Colon (tissue), 2 donors: ENCODE measurements around the gene KBTBD12.

Source experiments
- FAIRE-seq: peaks from 2 replicates; lab custom pipeline; 2012; peaks lifted over from hg19 to GRCh38; lab: Jason Lieb, UNC
- donor health status: control.
- donor health status: control.

KBTBD12 gene

GRCh38 chr3:127985655-127986225, 70.7 kb downstream of the KBTBD12 start:
- no peak for FAIRE-seq

- FAIRE-seq, result no peak
Measured at GRCh38 chr3:127986803-127987202, 71.8 kb downstream of the KBTBD12 start.

- no peak for FAIRE-seq
Measured at GRCh38 chr3:127987309-127987995, 72.4 kb downstream of the KBTBD12 start.

GRCh38 chr3:127988770-127989557, 73.9 kb downstream of the KBTBD12 start:
- FAIRE-seq, result no peak

- no peak for FAIRE-seq
Measured at GRCh38 chr3:127990051-127990450, 75.0 kb downstream of the KBTBD12 start.

GRCh38 chr3:127990461-127990860, 75.4 kb downstream of the KBTBD12 start:
- no peak for FAIRE-seq

- FAIRE-seq, result no peak
Measured at GRCh38 chr3:127991251-127991650, 76.2 kb downstream of the KBTBD12 start.

- FAIRE-seq, result no peak
Measured at GRCh38 chr3:127991681-127992080, 76.6 kb downstream of the KBTBD12 start.

- no peak for FAIRE-seq
Measured at GRCh38 chr3:127992127-127992526, 77.1 kb downstream of the KBTBD12 start.

- no peak for FAIRE-seq
Measured at GRCh38 chr3:127994011-127994410, 79.0 kb downstream of the KBTBD12 start.

GRCh38 chr3:127997016-127997415, 82.0 kb downstream of the KBTBD12 start:
- no peak for FAIRE-seq

GRCh38 chr3:127997961-127998360, 82.9 kb downstream of the KBTBD12 start:
- FAIRE-seq, result no peak

GRCh38 chr3:127998596-127998995, 83.6 kb downstream of the KBTBD12 start:
- FAIRE-seq, result no peak

- no peak for FAIRE-seq
Measured at GRCh38 chr3:127999509-128000106, 84.6 kb downstream of the KBTBD12 start.

GRCh38 chr3:128001576-128001975, 86.5 kb downstream of the KBTBD12 start:
- FAIRE-seq, result no peak

- FAIRE-seq, result no peak
Measured at GRCh38 chr3:128004661-128005060, 89.6 kb downstream of the KBTBD12 start.

GRCh38 chr3:128006061-128007032, 91.3 kb downstream of the KBTBD12 start:
- FAIRE-seq, result no peak

GRCh38 chr3:128007033-128007424, 92.0 kb downstream of the KBTBD12 start:
- no peak for FAIRE-seq

GRCh38 chr3:128009952-128010846, 95.2 kb downstream of the KBTBD12 start:
- no peak for FAIRE-seq

GRCh38 chr3:128011140-128011539, 96.1 kb downstream of the KBTBD12 start:
- no peak for FAIRE-seq

- FAIRE-seq, result no peak
Measured at GRCh38 chr3:128012050-128012449, 97.0 kb downstream of the KBTBD12 start.
